Measurements from ENCODE around the gene SETD5.

SETD5 gene

GRCh38 chr3:9408546-9408945, 11.1 kb downstream of the SETD5 start:
- DNase-seq (no peak), ATAC-seq (no peak)

- DNase-seq (no peak), ATAC-seq (peak; percentile 40)
Observed at GRCh38 chr3:9409981-9410854, 12.8 kb downstream of the SETD5 start.

GRCh38 chr3:9411302-9411701, 13.9 kb downstream of the SETD5 start:
- no peak for DNase-seq
- ATAC-seq, result no peak

GRCh38 chr3:9412293-9412692, 14.9 kb downstream of the SETD5 start:
- DNase-seq (no peak), ATAC-seq (no peak)

- no peak for DNase-seq
- ATAC-seq, result no peak
Observed at GRCh38 chr3:9414826-9415225, 17.4 kb downstream of the SETD5 start.

GRCh38 chr3:9415485-9416138, 18.2 kb downstream of the SETD5 start:
- DNase-seq (no peak), ATAC-seq (peak; percentile 14)

- no peak for DNase-seq
- ATAC-seq, result peak; percentile 59
Observed at GRCh38 chr3:9416139-9416780, 18.8 kb downstream of the SETD5 start.

GRCh38 chr3:9420850-9421549, 23.6 kb downstream of the SETD5 start:
- ATAC-seq (no peak), DNase-seq (no peak)

GRCh38 chr3:9422712-9423424, 25.5 kb downstream of the SETD5 start:
- ATAC-seq, result peak; percentile 32
- DNase-seq, result no peak

- ATAC-seq, result no peak
- no peak for DNase-seq
Observed at GRCh38 chr3:9428411-9428810, 31.0 kb downstream of the SETD5 start.

GRCh38 chr3:9430733-9431132, 33.3 kb downstream of the SETD5 start:
- ATAC-seq, result no peak
- no peak for DNase-seq

GRCh38 chr3:9433627-9434521, 36.5 kb downstream of the SETD5 start:
- ATAC-seq, result no peak
- DNase-seq, result no peak

- DNase-seq (no peak), ATAC-seq (no peak)
Observed at GRCh38 chr3:9435316-9435715, 37.9 kb downstream of the SETD5 start.

GRCh38 chr3:9439331-9439730, 41.9 kb downstream of the SETD5 start:
- no peak for ATAC-seq
- no peak for DNase-seq

- ATAC-seq, result no peak
- no peak for DNase-seq
Observed at GRCh38 chr3:9441501-9442221, 44.2 kb downstream of the SETD5 start.

GRCh38 chr3:9448071-9448470, 50.7 kb downstream of the SETD5 start:
- DNase-seq (no peak), ATAC-seq (no peak)

- ATAC-seq (no peak), DNase-seq (no peak)
Observed at GRCh38 chr3:9448643-9449042, 51.2 kb downstream of the SETD5 start.

GRCh38 chr3:9450126-9450525, 52.7 kb downstream of the SETD5 start:
- DNase-seq, result no peak
- ATAC-seq, result no peak

- no peak for ATAC-seq
- no peak for DNase-seq
Observed at GRCh38 chr3:9450991-9451390, 53.6 kb downstream of the SETD5 start.

- no peak for ATAC-seq
- no peak for DNase-seq
Observed at GRCh38 chr3:9452417-9452816, 55.0 kb downstream of the SETD5 start.
